GM19023 (cell line): ENCODE data around the gene SEC14L1.
A peak's percentile ranks its signal among the peaks of the same experiment; 100 is the strongest.
"Not testable (repeated sequence)": the region's sequence is repeated elsewhere in the genome, so short reads cannot be mapped to it uniquely, and the experiment has no call there.

Experiments
- ATAC-seq: cut with Tn5 transposase; IDR thresholded peaks from one replicate; pipeline ENCODE4 v1.9.1; 2021; ENCODE audit warnings: mild to moderate bottlenecking, moderate library complexity; ENCODE audit not compliant: unreplicated experiment

Gene SEC14L1

DNA sequence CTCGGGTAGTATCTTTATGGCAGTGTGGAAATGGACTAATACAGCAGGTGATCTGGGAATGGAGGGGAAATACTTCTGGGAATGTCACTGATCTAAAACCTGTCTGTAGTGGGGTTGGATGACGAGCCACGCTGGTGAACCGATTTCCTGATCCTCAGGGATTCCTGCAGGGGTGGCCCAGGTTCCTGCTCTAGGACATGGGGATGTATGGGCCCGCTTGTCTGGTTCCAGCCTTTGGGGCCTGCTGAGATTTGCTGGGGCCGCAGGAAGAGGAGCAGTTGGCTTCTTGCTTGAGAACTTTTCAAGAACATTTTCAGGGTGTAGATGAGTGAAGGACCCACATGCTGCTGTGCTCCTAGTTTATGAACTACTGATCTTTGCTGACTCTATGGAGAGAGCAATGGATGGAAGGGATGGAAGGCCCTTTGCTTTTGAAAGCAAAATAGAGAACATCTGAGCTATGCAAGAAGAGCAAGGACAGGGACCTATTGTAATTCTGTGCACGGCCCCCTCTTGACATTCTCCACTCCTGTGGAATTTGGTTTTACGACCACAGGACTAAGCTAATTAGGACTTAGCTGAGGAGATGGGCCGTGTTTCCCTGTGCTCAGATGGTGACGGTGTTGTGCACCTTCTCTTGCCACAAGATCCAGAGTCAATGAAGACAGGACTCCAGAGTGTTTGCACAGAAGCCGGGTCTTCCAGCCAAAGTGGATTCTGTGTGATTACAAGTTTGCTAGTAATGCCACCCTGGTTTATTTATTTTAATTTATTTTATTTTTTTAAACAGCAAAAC, 90.5 kb downstream of the SEC14L1 start:
- no peak for ATAC-seq

GRCh38 chr17:77233127-77233526, 92.4 kb downstream of the SEC14L1 start:
- no peak for ATAC-seq

GRCh38 chr17:77233635-77234334, 93.0 kb downstream of the SEC14L1 start:
- ATAC-seq, result no peak

- ATAC-seq, result no peak
These were observed 93.9 kb downstream of the SEC14L1 start for GRCh38 chr17:77234695-77235094.

DNA sequence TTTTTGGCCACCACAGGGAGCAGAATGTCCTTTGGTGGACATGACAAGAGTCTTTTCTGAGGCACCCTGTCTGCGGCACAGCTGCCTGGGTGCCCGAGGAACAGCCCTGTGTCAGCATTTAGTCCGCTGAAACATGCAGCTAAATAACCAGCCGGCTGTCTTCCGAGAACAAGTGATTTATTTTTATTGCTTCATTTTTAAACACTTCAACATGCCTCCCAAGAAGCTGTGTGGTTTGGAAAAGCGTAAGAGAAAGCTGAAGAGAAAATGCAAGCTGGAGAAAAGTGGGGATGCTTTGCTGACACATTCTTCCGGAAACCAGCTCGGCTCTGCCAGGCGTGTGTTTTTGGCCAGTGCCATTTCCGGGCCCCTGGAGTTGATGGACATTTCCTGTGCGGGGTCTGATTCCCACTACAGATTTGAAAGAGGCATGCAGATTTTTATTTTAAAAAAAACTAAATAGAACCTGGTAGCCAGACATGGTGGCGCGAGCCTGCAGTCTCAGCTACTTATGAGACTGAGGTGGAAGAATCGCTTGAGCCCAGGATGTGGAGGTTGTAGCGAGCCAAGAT, 94.7 kb downstream of the SEC14L1 start:
- ATAC-seq, result no peak

GRCh38 chr17:77237232-77238008, 96.7 kb downstream of the SEC14L1 start:
- no peak for ATAC-seq

- ATAC-seq, result no peak
These were observed 100.2 kb downstream of the SEC14L1 start for GRCh38 chr17:77240976-77241375.

- no peak for ATAC-seq
These were observed 101.5 kb downstream of the SEC14L1 start for GRCh38 chr17:77242118-77242851.

DNA sequence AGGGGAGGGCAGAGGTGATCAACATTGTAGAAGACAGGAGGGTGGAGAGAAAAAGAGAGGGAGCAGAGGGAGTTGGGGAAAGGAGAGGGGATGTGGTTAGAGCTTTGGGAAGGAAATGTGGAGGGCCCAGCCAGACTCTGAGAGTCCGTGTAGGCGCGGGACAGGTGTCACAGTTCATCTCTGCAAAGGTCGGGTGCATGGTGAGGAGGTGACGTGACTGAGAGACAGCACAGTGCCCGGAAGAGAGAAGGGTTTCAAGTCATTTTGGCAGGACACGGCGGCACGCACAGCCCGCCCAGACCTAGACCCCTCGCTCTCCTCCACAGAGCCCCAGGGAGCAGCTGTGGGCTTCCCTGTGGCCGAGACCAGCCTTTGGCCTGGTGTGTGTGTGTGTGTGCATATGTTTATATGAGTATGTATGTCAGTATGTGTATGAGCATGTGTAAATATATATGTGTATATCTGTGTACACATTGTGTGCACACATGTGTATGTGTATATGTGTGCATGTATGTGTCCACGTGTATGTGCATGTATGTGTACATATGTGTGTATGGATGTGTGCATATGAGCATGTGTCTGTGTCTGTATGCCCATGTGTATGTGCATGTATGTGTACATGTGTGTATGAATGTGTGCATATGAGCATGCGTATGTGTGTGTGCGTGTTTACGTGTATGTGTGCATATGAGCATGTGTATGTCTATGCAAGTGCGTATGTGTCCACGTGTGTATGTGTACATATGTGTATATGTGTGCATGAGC, 104.6 kb downstream of the SEC14L1 start:
- ATAC-seq, result no peak

GRCh38 chr17:77246110-77247047, 105.6 kb downstream of the SEC14L1 start:
- ATAC-seq, result peak; percentile 11

DNA sequence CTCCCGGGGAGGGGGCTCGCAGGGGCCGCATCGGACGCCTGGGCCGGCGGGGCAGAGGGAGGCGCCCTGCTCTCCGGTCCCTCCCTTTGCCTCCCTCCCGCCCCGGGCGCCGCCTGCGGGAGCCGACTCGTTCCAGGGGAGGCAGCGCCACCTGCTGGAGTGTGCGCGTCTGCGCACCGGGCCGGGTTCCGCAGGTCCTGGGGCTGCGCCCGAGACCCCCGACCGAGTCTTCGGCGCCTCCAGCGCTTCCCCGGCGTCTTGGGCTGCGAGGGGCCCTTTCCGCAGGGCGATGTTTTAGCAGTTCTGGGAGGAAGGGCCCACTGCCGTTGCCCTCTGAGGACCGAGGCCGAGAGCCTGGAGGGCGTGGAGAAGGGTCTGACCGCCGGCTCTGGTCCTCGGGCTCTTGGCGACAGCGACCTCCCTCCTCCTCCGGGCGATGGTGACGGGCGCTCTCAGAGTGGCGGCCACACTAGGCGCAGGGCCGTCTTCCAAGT, 106.3 kb downstream of the SEC14L1 start:
- ATAC-seq, result peak; percentile 57

DNA sequence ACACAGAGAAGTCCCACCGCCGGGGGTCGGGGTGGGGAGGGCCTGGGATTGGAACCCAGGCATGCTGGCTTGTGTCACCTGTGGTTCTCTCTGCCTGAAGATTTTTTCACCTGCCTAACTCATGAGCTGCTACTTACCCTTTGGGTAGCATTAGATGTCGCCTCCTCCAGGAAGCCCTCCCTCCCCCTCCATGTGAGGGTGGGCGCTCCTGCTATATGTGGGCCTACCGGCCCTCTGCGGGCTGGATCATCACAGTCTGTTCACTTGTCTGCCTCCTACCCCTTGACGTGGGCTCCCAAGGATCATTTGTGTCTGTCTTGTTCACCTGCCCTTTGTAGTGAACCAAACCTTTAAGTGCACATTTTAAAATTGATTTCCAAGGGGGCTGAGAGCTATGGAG, 106.8 kb downstream of the SEC14L1 start:
- no peak for ATAC-seq

DNA sequence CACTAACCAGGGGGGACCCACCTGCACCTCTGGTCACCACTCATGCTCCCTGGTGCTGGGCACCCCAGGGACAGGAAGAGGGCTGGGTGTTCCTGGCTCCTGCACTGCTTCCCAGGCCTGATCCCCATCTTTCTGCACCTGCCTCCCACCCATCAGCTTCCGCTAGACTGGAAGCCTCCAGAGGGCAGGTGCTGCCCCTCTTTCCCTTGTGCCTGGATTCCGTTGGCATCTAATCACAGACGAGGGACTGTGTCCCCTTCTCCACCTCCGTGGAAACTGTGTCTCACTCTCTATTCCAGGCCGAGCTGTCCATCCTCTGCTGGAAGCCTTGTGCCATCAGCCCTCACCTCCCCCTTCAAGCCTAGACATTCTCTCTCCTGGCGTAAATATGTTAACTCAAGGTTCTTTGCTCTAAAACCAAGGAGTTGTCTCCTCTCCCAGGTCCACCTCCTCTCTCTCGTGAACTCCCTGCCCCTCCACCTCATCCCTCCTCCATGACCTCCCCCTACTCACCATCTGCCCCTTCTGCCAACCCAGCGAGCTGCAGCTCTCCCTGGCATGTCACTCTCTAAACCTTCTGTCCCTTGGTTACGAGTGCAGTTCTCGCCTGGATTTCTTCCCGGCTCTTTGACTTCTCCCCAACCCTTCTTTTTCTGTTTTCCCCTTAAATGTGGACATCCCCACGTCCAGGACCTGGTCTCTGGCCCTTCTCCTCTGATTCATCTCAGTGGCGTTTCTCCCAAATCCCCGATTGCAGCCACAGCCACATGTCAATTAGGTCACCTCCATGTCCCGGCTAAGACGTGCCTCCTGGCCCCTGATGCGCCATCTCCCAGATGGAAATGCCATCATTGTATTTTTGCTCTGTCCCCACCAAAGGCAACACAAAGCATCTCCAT, 107.7 kb downstream of the SEC14L1 start:
- no peak for ATAC-seq

DNA sequence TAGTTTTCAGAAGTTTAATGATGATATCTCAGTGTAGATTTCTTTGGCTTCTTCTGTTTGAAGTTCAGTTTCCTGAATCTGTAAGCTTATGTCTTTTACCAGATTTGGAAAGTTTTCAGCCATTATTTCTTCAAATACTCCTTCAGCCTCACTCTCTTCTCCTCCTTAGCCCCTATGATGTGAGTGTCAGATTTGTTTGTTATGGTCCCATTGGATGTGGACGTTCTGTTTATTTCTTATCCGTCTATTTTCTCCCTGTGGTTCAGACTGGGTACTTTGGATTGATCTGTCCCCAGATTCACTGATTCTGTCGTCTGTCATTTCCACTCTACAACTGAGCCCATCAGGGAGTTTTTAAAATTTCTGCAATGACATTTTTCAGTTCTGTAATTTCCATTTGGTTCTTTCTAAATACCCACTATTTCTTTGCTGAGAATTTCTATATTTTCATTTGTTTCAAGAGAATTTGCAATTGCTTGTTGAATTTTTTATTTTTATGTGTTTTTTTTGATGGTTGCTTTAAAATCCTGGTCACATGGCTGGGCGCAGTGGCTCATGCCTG, 110.9 kb downstream of the SEC14L1 start:
- ATAC-seq, result no peak

GRCh38 chr17:77252306-77252705, 111.5 kb downstream of the SEC14L1 start:
- ATAC-seq, result not testable (repeated sequence)

DNA sequence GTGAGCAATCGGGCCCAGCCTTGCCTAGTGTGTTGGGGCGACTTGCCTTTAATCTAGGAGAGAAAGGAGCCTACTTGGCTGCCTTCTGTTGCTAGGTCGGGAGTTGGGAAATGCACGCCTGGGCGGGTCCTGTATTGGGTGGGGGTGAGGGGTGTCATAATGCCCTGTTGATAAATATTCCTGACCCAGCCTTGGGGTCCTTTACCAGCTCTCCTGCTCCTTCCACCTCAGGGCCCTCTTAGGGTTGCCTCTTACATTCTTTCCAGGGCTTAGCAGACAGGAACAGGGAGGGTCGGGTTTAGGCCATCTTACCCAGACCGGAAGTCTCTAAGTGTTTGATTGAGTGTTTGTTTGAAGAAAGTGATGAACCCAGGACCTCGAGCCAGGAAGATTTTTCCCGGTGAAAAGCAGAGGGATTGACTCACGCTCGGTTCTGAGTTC, 112.9 kb downstream of the SEC14L1 start:
- ATAC-seq, result no peak
